KMS-11 (cell line): ENCODE results near the gene DUSP22.

Experiments
- H2AFZ ChIP-seq: fragments of 200-600 bp; sonication (generic); 2 replicates; pipeline ENCODE4 v1.6.1; 2016; ENCODE audit warnings: antibody characterized with exemption, mixed run types, low read depth
- H3K27ac ChIP-seq: fragments of 200-600 bp; sonication (generic); 2 replicates; pipeline ENCODE4 v1.6.1; 2016; ENCODE audit warnings: mild to moderate bottlenecking, mixed run types
- H3K27me3 ChIP-seq: fragments of 200-600 bp; sonication (generic); 2 replicates; pipeline ENCODE4 v1.6.1; 2017; ENCODE audit warnings: mild to moderate bottlenecking, low read depth, mixed run types, moderate library complexity; ENCODE audit not compliant: insufficient read depth
- H3K36me3 ChIP-seq: fragments of 200-600 bp; sonication (generic); 2 replicates; pipeline ENCODE4 v1.6.1; 2017; ENCODE audit warnings: mild to moderate bottlenecking, mixed run types; ENCODE audit not compliant: insufficient read depth
- H3K4me1 ChIP-seq: fragments of 200-600 bp; sonication (generic); 2 replicates; pipeline ENCODE4 v1.6.1; 2016; ENCODE audit warnings: mild to moderate bottlenecking, low read depth, mixed run types; ENCODE audit not compliant: poor library complexity, severe bottlenecking
- H3K4me2 ChIP-seq: fragments of 200-600 bp; sonication (generic); 2 replicates; pipeline ENCODE4 v1.7.0; 2016; ENCODE audit warnings: mild to moderate bottlenecking, mixed run types
- H3K4me3 ChIP-seq: fragments of 200-600 bp; sonication (generic); IDR thresholded peaks from 2 replicates; pipeline ENCODE4 v1.6.1; 2017; ENCODE audit warnings: low read depth, low read length, mixed read lengths; ENCODE audit not compliant: insufficient read depth
- H3K79me2 ChIP-seq: fragments of 200-600 bp; sonication (generic); 2 replicates; pipeline ENCODE4 v1.6.1; 2016; ENCODE audit warnings: low read depth, mixed run types; ENCODE audit not compliant: insufficient read depth
- H3K9ac ChIP-seq: fragments of 200-600 bp; sonication (generic); 2 replicates; pipeline ENCODE4 v1.6.1; 2016; ENCODE audit warnings: mild to moderate bottlenecking, mixed run types
- H4K20me1 ChIP-seq: fragments of 200-600 bp; sonication (generic); 2 replicates; pipeline ENCODE4 v1.6.1; 2016; ENCODE audit warnings: mild to moderate bottlenecking, mixed run types; ENCODE audit not compliant: insufficient read depth
- TF ChIP-seq, protein P1 (sequence below): fragments of 200-600 bp; sonication (generic); conservative IDR thresholded peaks from 2 replicates; pipeline ENCODE4 v1.6.1; 2017; ENCODE audit warnings: low read depth, mild to moderate bottlenecking, antibody characterized with exemption, low read length, moderate library complexity, mixed read lengths

The DUSP22 gene

GRCh38 chr6:397056-397455 is 104.8 kb downstream of the DUSP22 start:
- Histone ChIP-seq H3K27ac (peak overlapping the region; percentile 88), H3K36me3 (peaks cover 61% of the 10 kb centered on the region), H3K9ac (peak overlapping the region; percentile 98; the same call in 1 of the 2 replicates), H3K27me3 (peaks cover 3% of the 10 kb centered on the region; the same call in 1 of the 2 replicates), H4K20me1 (peaks cover 79% of the 10 kb centered on the region), H3K4me1 (peaks cover 79% of the 10 kb centered on the region), H3K79me2 (peaks cover 100% of the 10 kb centered on the region), H3K4me3 (no peak overlapping the region), H3K4me2 (peak overlapping the region; percentile 82), H2AFZ (no peak overlapping the region)
- TF ChIP-seq, protein P1, sequence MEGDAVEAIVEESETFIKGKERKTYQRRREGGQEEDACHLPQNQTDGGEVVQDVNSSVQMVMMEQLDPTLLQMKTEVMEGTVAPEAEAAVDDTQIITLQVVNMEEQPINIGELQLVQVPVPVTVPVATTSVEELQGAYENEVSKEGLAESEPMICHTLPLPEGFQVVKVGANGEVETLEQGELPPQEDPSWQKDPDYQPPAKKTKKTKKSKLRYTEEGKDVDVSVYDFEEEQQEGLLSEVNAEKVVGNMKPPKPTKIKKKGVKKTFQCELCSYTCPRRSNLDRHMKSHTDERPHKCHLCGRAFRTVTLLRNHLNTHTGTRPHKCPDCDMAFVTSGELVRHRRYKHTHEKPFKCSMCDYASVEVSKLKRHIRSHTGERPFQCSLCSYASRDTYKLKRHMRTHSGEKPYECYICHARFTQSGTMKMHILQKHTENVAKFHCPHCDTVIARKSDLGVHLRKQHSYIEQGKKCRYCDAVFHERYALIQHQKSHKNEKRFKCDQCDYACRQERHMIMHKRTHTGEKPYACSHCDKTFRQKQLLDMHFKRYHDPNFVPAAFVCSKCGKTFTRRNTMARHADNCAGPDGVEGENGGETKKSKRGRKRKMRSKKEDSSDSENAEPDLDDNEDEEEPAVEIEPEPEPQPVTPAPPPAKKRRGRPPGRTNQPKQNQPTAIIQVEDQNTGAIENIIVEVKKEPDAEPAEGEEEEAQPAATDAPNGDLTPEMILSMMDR: no peak

DNA sequence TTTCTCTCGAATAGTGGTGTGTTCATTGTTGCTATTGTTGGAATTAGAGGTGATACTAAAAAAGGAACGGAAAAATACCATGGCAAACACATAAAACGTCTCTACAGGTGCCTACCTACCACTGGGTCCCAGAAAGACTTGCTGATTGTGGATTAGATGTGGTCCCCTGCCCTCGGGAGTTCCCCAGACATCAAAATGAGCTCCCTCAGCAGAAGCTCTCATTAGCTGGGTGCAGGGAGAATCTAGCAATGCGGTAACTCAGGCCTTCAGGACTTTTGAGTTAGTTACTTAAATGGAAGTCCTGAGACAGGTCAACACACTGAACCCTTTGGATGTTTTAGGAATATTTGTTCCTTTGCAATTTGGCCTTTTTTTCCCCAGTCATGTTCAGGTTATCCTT is 105.3 kb downstream of the DUSP22 start:
- no peak overlapping the region for H2AFZ ChIP-seq
- TF ChIP-seq, protein P1: no peak
- H3K79me2 ChIP-seq: peaks cover 100% of the 10 kb centered on the region
- H3K4me1 ChIP-seq: peaks cover 84% of the 10 kb centered on the region
- H3K4me3 ChIP-seq: no peak overlapping the region
- peak overlapping the region; percentile 98; the same call in 1 of the 2 replicates for H3K9ac ChIP-seq
- peaks cover 3% of the 10 kb centered on the region; the same call in 1 of the 2 replicates for H3K27me3 ChIP-seq
- H4K20me1 ChIP-seq: peaks cover 80% of the 10 kb centered on the region
- peak overlapping the region; percentile 82 for H3K4me2 ChIP-seq
- H3K27ac ChIP-seq: peak overlapping the region; percentile 88
- peaks cover 57% of the 10 kb centered on the region for H3K36me3 ChIP-seq

- no peak overlapping the region for H3K4me3 ChIP-seq
- peaks cover 61% of the 10 kb centered on the region for H3K36me3 ChIP-seq
- H3K4me2 ChIP-seq: peak overlapping the region; percentile 82
- H3K4me1 ChIP-seq: peaks cover 89% of the 10 kb centered on the region
- H3K27ac ChIP-seq: peak overlapping the region; percentile 88
- H3K27me3 ChIP-seq: peaks cover 3% of the 10 kb centered on the region; the same call in 1 of the 2 replicates
- H4K20me1 ChIP-seq: peaks cover 81% of the 10 kb centered on the region
- peaks cover 100% of the 10 kb centered on the region for H3K79me2 ChIP-seq
- peak overlapping the region; percentile 98; the same call in 1 of the 2 replicates for H3K9ac ChIP-seq
- H2AFZ ChIP-seq: no peak overlapping the region
- TF ChIP-seq, protein P1: no peak
Measured at GRCh38 chr6:398065-398464, 105.8 kb downstream of the DUSP22 start.

DNA sequence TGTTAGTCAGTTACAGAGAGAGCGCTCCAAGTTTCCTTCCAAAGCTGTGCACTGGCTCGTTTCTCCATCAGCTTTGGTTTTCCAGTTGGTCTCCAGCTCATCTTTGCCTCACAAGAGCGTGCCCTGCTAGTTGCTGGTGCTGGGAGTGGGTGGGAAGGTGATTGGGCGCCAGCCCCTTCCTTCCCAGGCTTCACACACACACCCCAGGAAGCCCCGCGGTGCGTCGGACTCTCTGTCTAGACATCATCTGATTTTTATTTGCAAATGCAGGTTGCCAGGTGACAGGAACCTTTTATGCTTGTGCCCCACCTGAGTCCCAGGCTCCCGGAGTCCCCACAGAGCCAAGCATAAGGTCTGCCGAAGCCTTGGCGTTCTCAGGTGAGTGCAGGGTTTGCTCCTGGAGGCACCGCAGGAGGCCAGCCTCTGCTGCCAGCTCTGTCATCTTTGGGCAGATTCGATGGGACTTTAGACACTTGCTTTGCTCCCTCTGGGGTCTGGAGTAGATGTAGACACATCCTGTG is 106.3 kb downstream of the DUSP22 start:
- peaks cover 94% of the 10 kb centered on the region for H3K4me1 ChIP-seq
- H3K9ac ChIP-seq: peak overlapping the region; percentile 98; the same call in 1 of the 2 replicates
- H2AFZ ChIP-seq: no peak overlapping the region
- peaks cover 100% of the 10 kb centered on the region for H3K79me2 ChIP-seq
- H3K4me2 ChIP-seq: peak overlapping the region; percentile 82; the same call in 1 of the 2 replicates
- H3K36me3 ChIP-seq: peaks cover 64% of the 10 kb centered on the region
- H3K4me3 ChIP-seq: no peak overlapping the region
- H4K20me1 ChIP-seq: peaks cover 77% of the 10 kb centered on the region
- TF ChIP-seq, protein P1: no peak
- H3K27me3 ChIP-seq: peaks cover 3% of the 10 kb centered on the region; the same call in 1 of the 2 replicates
- H3K27ac ChIP-seq: peak overlapping the region; percentile 88
